ENCODE data around the gene RBBP5.

- TF ChIP-seq CTCF (IDR thresholded peaks at IDR 0.05) = no peak
- TF ChIP-seq POLR2A (IDR thresholded peaks at IDR 0.05) = no peak
These were observed 5.9 kb upstream of the RBBP5 start for GRCh38 chr1:205127646-205128045.
